Mucosa of descending colon (tissue), 3 donors: Measurements from ENCODE around the gene CNP. TPM values are rescaled to one million over a fixed set of nuclear protein-coding genes. Genes with fewer than 3 reads are reported as not detected.
"Not testable (repeated sequence)": the region's sequence is repeated elsewhere in the genome, so short reads cannot be mapped to it uniquely, and the experiment has no call there.

Experiments used
- ATAC-seq: fragments of 200-7000 bp; cut with Tn5 transposase; one replicate; pipeline ENCODE4 v1.9.1; 2020; ENCODE audit warnings: mild to moderate bottlenecking, moderate library complexity
- DNase-seq, 3 donors: peaks; one replicate each; pipeline ENCODE4 v3.0.0-alpha.2; 2020
- H3K36me3 ChIP-seq: fragments of 200-600 bp; one replicate; pipeline ENCODE4 v1.8.0; 2021; ENCODE audit warnings: low read depth, mild to moderate bottlenecking
- H3K4me1 ChIP-seq: fragments of 200-600 bp; one replicate; pipeline ENCODE4 v1.8.0; 2021; ENCODE audit warnings: low read depth, mild to moderate bottlenecking
- H3K4me3 ChIP-seq: fragments of 200-600 bp; one replicate; pipeline ENCODE4 v1.8.0; 2021; ENCODE audit warnings: mild to moderate bottlenecking
- H3K9me3 ChIP-seq: fragments of 200-600 bp; one replicate; pipeline ENCODE4 v1.8.0; 2021; ENCODE audit warnings: mild to moderate bottlenecking
- CTCF ChIP-seq: fragments of 200-600 bp; IDR thresholded peaks from one replicate; pipeline ENCODE4 v1.8.0; 2022; ENCODE audit warnings: antibody characterized with exemption, mild to moderate bottlenecking
- intact Hi-C, 2 donors: fragments of 100-400 bp; cut with DNase I in 1 of 2; cut with micrococcal nuclease in 1 of 2; formaldehyde crosslinking; loops; one replicate each; pipeline versions ENCODE4 v1.11.0 to v1.11.1; 2022; cut with DNase I, micrococcal nuclease
- total RNA-seq, 3 donors: library from RNA; stranded (reverse); fragmentation: NEBNext Ultra II Directional in 2 of 3; extraction: Animal tissue kit (Norgen Biotek cat#: 25700) in 2 of 3; gene quantifications; one replicate each; pipeline versions ENCODE4 v1.2.1 to v1.2.4, GENCODE V29; 2021 to 2023
- donor health status: DM: no; HTN: no; CAD: no; lungs with moderate emphysema.
- donor health status: DM: no; HTN: no; CAD: no.
- donor health status: DM: no; HTN: yes; CAD: no.

The CNP gene
- total RNA-seq, 3 donors from 2014 or later, result 44.1 to 88.0 (median 51.6) TPM

DNA sequence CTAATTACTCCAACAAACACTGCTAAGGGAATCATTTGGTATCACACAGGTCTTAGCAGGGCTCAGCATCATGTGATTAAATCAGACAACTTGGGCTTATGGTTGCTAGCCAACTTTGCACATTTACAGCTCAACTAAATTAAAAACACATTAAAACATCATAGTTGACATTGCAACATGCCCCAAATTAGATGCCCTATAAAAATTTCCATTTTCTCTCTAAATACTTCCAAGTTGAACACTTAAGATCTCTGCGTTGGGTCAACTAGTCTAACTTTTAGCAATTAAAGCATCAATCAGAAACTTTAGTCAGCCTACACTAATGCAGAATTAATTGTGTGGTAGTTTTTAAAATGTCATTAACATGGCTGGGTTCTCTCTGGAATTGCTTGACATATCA, 38.6 kb downstream of the CNP start:
- ATAC-seq (no peak), DNase-seq (no peak)
- TF ChIP-seq CTCF, result no peak
- intact Hi-C loops, result no loop called here
- Histone ChIP-seq H3K4me3 (no peak overlapping the region), H3K9me3 (no peaks in the 10 kb centered on the region), H3K4me1 (peaks cover 32% of the 10 kb centered on the region), H3K36me3 (no peaks in the 10 kb centered on the region)

- no peaks in the 10 kb centered on the region for H3K9me3 ChIP-seq
- ATAC-seq (peak; percentile 52), DNase-seq (no peak)
- H3K4me1 ChIP-seq, result peaks cover 10% of the 10 kb centered on the region
- TF ChIP-seq CTCF, result no peak
- no peaks in the 10 kb centered on the region for H3K36me3 ChIP-seq
- H3K4me3 ChIP-seq, result no peak overlapping the region
- intact Hi-C loops, result no loop called here
These were observed 42.6 kb downstream of the CNP start for GRCh38 chr17:42009170-42009569.

DNA sequence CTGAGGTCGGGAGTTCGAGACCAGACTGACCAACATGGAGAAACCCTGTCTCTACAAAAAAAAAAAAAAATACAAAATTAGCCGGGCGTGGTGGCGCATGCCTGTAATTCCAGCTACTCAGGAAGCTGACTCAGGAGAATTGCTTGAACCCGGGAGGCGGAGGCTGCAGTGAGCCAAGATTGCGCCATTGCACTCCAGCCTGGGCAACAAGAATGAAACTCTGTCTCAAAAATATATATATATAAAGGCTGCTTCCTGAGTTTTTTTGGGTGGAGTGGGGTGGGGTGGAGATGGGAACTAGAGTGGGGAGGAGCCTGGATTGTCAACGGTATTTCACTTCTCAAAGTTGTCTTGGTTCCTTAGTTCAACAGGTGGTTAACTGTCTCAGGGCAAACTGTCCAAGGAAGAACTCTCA, 43.7 kb downstream of the CNP start:
- H3K4me1 ChIP-seq, result peaks cover 14% of the 10 kb centered on the region
- H3K36me3 ChIP-seq, H3K4me3 ChIP-seq, H3K9me3 ChIP-seq, DNase-seq, intact Hi-C loops, ATAC-seq: not testable (repeated sequence)

DNA sequence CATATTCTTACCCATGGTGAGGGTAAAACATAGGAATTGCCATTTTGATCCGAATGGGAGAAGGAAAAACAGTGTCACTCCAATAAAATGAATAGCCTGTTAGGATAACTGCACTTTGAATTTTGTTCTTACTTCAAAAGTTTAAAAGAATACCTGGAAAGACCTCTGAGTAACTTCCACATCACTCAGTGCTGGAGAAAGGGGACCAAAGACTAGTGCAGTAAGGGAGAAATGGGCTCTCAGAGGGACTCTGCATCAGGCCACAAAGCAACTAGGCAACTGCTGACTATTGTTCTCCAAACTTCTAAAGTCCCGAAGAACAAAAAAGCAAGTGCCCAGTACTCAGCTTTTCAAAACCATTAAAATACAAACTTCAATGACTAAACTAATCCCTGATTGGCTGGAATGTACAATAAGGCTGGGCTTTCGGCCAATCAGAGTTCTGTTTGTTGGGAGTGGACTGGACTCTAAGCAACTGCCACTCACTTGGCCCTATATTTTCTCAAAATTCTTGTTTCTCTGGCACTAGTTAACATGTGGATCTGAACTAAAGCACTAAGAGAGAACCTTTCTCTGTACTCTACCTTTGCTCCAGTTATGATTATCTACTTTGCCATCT, 44.4 kb downstream of the CNP start:
- ATAC-seq (peak; percentile 34), DNase-seq (no peak)
- TF ChIP-seq CTCF, result no peak
- no peak overlapping the region for H3K4me3 ChIP-seq
- H3K9me3 ChIP-seq, result no peaks in the 10 kb centered on the region
- intact Hi-C loops, result no loop called here
- peaks cover 19% of the 10 kb centered on the region for H3K4me1 ChIP-seq
- no peaks in the 10 kb centered on the region for H3K36me3 ChIP-seq

GRCh38 chr17:42012363-42012762, 45.8 kb downstream of the CNP start:
- H3K4me3 ChIP-seq, DNase-seq, intact Hi-C loops, H3K9me3 ChIP-seq, H3K36me3 ChIP-seq, ATAC-seq: not testable (repeated sequence)
- peaks cover 22% of the 10 kb centered on the region for H3K4me1 ChIP-seq

DNA sequence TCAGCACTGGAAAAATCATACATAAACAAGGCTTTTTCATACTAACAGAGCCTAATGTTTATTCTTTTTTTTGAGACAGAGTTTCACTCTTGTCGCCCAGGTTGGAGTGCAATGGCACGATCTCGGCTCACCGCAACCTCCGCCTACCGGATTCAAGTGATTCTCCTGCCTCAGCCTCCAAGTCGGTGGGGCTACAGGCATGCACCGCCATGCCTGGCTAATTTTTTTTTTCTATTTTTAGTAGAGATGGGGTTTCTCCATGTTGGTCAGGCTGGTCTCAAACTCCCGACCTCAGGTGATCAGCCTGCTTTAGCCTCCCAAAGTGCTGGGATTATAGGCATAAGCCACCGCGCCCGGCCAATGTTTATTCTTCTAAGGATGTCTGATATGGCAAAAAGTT, 47.1 kb downstream of the CNP start:
- H3K4me3 ChIP-seq, ATAC-seq, intact Hi-C loops, H3K9me3 ChIP-seq, H3K36me3 ChIP-seq, DNase-seq: not testable (repeated sequence)
- peaks cover 22% of the 10 kb centered on the region for H3K4me1 ChIP-seq

- intact Hi-C loops, result no loop called here
- no peak for TF ChIP-seq CTCF
- Histone ChIP-seq H3K36me3 (no peaks in the 10 kb centered on the region), H3K9me3 (no peaks in the 10 kb centered on the region), H3K4me1 (peaks cover 36% of the 10 kb centered on the region), H3K4me3 (peak overlapping the region; percentile 72)
- peak in 1 of 3 donors; percentile 45 for DNase-seq
- peak; percentile 6 for ATAC-seq
These were observed 49.8 kb downstream of the CNP start for GRCh38 chr17:42016411-42016831.
